LNCaP clone FGC (cell line): ENCODE data around the gene NTRK2.
"Not testable (repeated sequence)": the region's sequence is repeated elsewhere in the genome, so short reads cannot be mapped to it uniquely, and the experiment has no call there.

Experiments
- DNase-seq: peaks from one replicate; pipeline ENCODE4 v3.0.0-alpha.2; 2011; ENCODE audit warnings: low read depth
- H3K4me3 ChIP-seq: 2 replicates; pipeline ENCODE4 v1.5.1; 2011; ENCODE audit warnings: mild to moderate bottlenecking, low read depth, low read length, control low read depth
- CTCF ChIP-seq: IDR thresholded peaks from 2 replicates; pipeline ENCODE4 v1.5.1; 2012; ENCODE audit warnings: mild to moderate bottlenecking; ENCODE audit not compliant: control insufficient read depth, insufficient read depth; ENCODE audit errors: extremely low read depth

Gene NTRK2

DNA sequence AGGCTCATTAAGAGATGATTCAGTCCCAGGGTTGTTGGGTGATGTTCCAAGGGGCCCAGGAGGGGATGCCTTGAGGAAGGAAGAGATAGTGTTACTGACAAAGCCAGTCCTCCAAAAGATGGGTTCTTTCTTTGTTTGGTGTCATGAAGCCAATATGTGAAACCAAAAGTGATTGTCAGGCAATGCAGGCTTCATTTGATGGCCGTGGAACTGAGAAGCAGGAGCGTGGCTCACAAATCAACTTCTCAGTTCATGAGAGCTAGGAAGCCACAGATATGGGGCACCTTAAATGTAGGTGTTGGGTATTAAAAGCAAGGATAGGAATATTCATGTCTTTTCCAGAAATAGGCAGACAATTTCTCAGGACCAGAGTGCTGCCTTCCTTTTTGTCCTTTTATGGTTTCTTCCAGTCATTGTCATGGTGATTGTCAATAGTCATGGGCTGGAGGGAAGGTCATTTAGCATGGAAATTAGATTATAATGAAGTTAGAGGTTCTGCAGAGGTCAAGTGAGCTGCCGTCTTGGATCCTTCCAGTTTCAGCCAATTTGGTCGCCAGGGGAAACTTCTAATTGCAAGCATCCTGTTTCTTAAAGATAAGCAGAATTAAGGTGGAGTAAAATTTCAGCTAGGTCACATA is 393.0 kb downstream of the NTRK2 start:
- no peak overlapping the region for H3K4me3 ChIP-seq
- no peak for DNase-seq
- no peak for TF ChIP-seq CTCF

- no peak for DNase-seq
- H3K4me3 ChIP-seq = no peak overlapping the region
- TF ChIP-seq CTCF = no peak
These were observed 395.4 kb downstream of the NTRK2 start for GRCh38 chr9:85064811-85065371.

- H3K4me3 ChIP-seq = no peak overlapping the region
- no peak for TF ChIP-seq CTCF
- DNase-seq = no peak
These were observed 398.3 kb downstream of the NTRK2 start for GRCh38 chr9:85067792-85068191.

DNA sequence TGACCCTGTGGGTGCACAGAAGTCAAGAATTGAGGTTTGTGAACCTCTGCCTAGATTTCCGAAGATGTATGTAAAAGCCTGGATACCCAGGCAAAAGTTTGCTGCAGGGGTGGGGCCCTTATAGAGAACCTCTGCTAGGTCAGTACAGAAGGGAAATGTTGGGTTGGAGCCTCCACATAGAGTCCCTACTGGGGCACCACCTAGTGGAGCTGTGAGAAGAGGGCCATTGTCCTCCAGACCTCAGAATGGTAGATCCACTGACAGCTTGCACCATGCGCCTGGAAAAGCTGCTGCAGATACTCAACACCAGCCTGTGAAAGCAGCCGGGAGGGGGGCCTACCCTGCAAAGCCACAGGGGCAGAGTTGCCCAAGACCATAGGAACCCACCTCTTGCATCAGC is 399.9 kb downstream of the NTRK2 start:
- DNase-seq, H3K4me3 ChIP-seq: not testable (repeated sequence)
